ENCODE results near the gene PTPRE.

PTPRE gene

DNA sequence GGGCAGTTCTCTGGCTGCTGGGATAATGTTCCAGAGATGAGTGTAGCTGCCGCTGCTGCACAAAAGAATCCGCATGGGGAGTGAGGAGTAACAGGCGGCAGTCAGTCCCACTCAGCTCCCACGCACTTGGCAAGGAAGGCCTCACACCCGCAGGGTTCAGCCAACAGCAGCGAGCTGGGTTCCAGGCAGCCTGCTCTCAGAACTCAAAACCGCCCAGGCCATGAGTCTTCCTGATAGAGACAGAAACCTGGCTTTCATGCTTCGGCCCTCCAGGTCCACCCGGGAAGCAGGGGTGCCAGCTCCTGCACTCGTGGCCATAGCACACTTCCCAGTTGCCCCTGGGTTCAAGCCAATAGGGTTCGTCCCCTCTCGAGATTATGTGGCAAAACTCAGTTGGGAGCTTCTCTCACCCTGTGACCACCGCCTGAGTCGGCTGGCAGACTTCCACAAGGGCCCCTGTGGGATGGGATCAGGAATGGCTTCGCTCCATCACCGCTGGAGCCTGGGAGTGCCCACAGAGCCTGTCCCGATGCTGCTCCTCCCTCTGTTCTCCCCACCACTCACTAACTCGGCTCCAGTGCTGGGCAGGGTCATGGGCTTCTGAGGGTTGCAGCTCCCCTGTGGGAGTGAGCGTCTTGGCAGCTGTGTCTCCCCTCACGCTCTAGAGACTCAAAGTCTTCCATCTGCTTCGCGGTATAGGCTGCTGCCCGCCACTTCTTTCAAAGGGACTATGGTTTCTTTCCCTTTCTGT lies 34.7 kb upstream of the PTPRE start:
- H3K4me2 ChIP-seq, result no peak overlapping the region
- H3K4me1 ChIP-seq (ENCODE audit: low read depth, poor library complexity, severe bottlenecking), result no peaks in the 10 kb centered on the region
- H3K27ac ChIP-seq, result no peak overlapping the region
- H3K27me3 ChIP-seq (ENCODE audit: insufficient read depth, low read depth), result no peaks in the 10 kb centered on the region
- no peaks in the 10 kb centered on the region for H3K79me2 ChIP-seq (ENCODE audit: insufficient read depth, low read depth)
- no peak overlapping the region for H2AFZ ChIP-seq (ENCODE audit: low read depth)
- H3K4me3 ChIP-seq (IDR thresholded peaks at IDR 0.05; ENCODE audit: insufficient read depth, low read depth, low read length), result no peak overlapping the region
- H3K9ac ChIP-seq, result no peak overlapping the region
- H4K20me1 ChIP-seq (ENCODE audit: insufficient read depth), result no peaks in the 10 kb centered on the region
- H3K36me3 ChIP-seq (ENCODE audit: insufficient read depth), result no peaks in the 10 kb centered on the region
- TF ChIP-seq, protein P1, sequence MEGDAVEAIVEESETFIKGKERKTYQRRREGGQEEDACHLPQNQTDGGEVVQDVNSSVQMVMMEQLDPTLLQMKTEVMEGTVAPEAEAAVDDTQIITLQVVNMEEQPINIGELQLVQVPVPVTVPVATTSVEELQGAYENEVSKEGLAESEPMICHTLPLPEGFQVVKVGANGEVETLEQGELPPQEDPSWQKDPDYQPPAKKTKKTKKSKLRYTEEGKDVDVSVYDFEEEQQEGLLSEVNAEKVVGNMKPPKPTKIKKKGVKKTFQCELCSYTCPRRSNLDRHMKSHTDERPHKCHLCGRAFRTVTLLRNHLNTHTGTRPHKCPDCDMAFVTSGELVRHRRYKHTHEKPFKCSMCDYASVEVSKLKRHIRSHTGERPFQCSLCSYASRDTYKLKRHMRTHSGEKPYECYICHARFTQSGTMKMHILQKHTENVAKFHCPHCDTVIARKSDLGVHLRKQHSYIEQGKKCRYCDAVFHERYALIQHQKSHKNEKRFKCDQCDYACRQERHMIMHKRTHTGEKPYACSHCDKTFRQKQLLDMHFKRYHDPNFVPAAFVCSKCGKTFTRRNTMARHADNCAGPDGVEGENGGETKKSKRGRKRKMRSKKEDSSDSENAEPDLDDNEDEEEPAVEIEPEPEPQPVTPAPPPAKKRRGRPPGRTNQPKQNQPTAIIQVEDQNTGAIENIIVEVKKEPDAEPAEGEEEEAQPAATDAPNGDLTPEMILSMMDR (conservative IDR thresholded peaks at IDR 0.05; ENCODE audit: low read depth, low read length), result no peak

DNA sequence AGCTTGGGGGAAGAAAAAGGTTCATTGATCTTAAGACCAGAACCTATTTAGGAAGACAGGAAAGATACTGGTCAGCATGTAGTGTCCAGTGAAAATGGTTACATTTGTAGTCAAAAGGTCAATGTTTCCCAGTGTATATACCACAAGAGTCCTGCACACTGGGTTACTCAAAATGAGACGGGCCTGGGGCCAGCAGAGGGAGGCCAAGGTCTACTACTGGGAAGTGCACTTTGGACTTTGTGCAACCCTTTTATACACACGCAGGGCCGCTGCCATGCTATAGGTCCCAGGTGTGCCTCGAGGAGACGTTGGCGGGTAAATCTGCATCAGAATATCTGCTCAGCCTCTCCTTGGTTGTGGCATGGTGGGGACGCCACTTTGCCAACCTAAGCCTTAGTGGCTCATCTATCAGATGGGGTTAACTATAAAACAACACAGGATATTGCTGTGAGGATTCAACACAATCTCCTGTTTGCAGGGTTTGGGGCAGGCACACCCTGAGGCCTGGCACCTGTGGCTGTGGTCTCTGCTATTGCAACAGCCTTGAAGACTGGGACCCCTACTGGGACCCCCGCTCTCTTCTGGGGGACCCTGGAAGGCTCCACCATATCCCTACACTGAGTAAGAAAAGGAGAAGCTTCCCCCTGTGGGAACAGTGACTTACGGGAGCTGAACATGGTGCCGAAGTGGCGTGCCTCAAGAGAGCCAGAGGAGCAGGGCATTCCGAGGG lies 33.9 kb upstream of the PTPRE start:
- H3K27ac ChIP-seq, result no peak overlapping the region
- H3K27me3 ChIP-seq (ENCODE audit: insufficient read depth, low read depth), result no peaks in the 10 kb centered on the region
- H3K4me3 ChIP-seq (IDR thresholded peaks at IDR 0.05; ENCODE audit: insufficient read depth, low read depth, low read length), result no peak overlapping the region
- no peak overlapping the region for H3K9ac ChIP-seq
- H3K4me1 ChIP-seq (ENCODE audit: low read depth, poor library complexity, severe bottlenecking), result no peaks in the 10 kb centered on the region
- H3K79me2 ChIP-seq (ENCODE audit: insufficient read depth, low read depth), result no peaks in the 10 kb centered on the region
- no peaks in the 10 kb centered on the region for H3K36me3 ChIP-seq (ENCODE audit: insufficient read depth)
- H2AFZ ChIP-seq (ENCODE audit: low read depth), result no peak overlapping the region
- no peaks in the 10 kb centered on the region for H4K20me1 ChIP-seq (ENCODE audit: insufficient read depth)
- no peak overlapping the region for H3K4me2 ChIP-seq
- TF ChIP-seq, protein P1 (conservative IDR thresholded peaks at IDR 0.05; ENCODE audit: low read depth, low read length), result no peak

DNA sequence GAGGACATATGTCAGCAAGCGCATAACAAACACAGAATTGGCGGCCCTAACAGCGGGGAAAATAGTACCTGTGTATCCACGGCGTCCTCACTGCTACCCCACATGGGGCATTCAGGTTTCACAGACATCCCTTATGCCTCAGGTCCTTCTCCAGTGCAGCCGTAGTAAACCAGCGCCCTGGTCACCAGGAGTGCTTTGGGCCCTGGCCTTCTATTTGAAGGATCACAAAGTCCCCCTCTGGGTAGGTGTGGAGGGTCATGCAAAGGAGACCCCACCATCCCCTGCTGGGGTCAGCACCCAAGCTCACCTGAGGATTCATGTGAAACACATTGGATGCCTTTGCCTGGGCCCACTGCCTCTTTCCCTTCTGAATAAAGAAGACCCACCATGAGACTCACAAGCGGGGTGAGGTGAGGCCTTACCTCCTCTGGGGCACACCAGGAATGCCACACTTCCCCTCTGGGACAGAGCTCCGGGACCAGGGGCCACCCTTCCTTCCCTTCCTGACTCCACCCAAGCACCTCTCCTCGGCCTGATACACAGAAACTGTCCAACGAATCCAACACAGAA lies 32.9 kb upstream of the PTPRE start:
- Histone ChIP-seq H3K27ac (no peak overlapping the region), H3K4me3 (IDR thresholded peaks at IDR 0.05; ENCODE audit: insufficient read depth, low read depth, low read length) (no peak overlapping the region), H4K20me1 (ENCODE audit: insufficient read depth) (no peaks in the 10 kb centered on the region), H2AFZ (ENCODE audit: low read depth) (no peak overlapping the region), H3K4me1 (ENCODE audit: low read depth, poor library complexity, severe bottlenecking) (no peaks in the 10 kb centered on the region), H3K9ac (no peak overlapping the region), H3K79me2 (ENCODE audit: insufficient read depth, low read depth) (no peaks in the 10 kb centered on the region), H3K27me3 (ENCODE audit: insufficient read depth, low read depth) (no peaks in the 10 kb centered on the region), H3K4me2 (no peak overlapping the region), H3K36me3 (ENCODE audit: insufficient read depth) (no peaks in the 10 kb centered on the region)
- TF ChIP-seq, protein P1 (conservative IDR thresholded peaks at IDR 0.05; ENCODE audit: low read depth, low read length), result no peak

DNA sequence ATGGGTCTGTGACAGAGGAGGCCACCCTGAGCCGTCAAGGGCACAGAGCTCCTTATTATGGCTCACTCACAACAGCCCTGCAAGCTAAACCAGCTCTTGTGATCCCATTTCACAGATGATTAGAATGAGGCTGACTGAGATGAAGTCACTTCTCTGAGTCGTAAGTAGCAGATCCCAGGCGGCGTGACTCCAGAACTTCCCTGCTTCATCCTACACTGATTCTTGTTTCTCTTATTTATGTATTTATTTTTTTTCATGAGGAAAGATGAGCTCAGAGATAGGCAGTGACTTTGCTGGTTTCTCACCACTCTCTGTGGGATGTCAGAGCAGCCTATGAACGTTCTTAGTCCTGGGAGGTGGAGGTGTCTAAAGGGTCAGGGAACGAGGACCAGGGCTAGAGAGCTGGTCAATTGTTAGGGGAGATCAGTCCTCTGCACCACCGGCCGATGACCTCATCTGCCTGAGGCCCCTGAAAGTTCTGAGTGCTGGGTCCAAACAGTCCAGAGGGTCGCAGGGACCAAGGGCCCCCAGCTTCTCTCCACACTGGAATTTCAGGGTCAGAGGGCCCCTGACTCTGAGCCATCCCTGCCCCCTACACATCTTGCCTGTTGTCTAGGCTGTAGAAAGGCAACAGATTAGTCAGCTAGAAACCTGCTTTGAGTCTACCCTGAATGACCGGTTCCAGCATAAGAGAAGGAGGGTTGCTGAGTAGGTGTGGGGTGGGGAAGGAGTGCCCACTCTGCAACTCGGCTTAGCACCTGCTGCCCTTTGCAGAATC lies 32.0 kb upstream of the PTPRE start:
- TF ChIP-seq, protein P1 (conservative IDR thresholded peaks at IDR 0.05; ENCODE audit: low read depth, low read length), result no peak
- H3K36me3 ChIP-seq (ENCODE audit: insufficient read depth), result no peaks in the 10 kb centered on the region
- H4K20me1 ChIP-seq (ENCODE audit: insufficient read depth), result no peaks in the 10 kb centered on the region
- H2AFZ ChIP-seq (ENCODE audit: low read depth), result no peak overlapping the region
- H3K4me2 ChIP-seq, result no peak overlapping the region
- no peak overlapping the region for H3K27ac ChIP-seq
- no peak overlapping the region for H3K4me3 ChIP-seq (IDR thresholded peaks at IDR 0.05; ENCODE audit: insufficient read depth, low read depth, low read length)
- H3K27me3 ChIP-seq (ENCODE audit: insufficient read depth, low read depth), result no peaks in the 10 kb centered on the region
- no peak overlapping the region for H3K9ac ChIP-seq
- H3K79me2 ChIP-seq (ENCODE audit: insufficient read depth, low read depth), result no peaks in the 10 kb centered on the region
- no peaks in the 10 kb centered on the region for H3K4me1 ChIP-seq (ENCODE audit: low read depth, poor library complexity, severe bottlenecking)

Data from KMS-11 (cell line).